ENCODE data around the gene ABHD3. TPM values are rescaled to one million over a fixed set of nuclear protein-coding genes. Genes with fewer than 3 reads are reported as not detected.
"Not testable (repeated sequence)": the region's sequence is repeated elsewhere in the genome, so short reads cannot be mapped to it uniquely, and the experiment has no call there.

ABHD3 gene
- total RNA-seq, 2 experiments from 2014 or later: 14.3 to 14.5 TPM

GRCh38 chr18:21634588-21635199 is 69.9 kb downstream of the ABHD3 start:
- CTCF ChIA-PET: interaction anchor here (0.6 kb wide), 1 partner anchor 994 kb away, joined by 5 read pairs; no protein-coding TSS in a partner anchor
- DNase-seq: no peak
- intact Hi-C loops (cut with micrococcal nuclease): loop anchor here (5.0 kb wide), 1 partner anchor 323 kb away; no protein-coding TSS in a partner anchor
- Mint-ChIP-seq H3K4me3 (no peak overlapping the region), H3K9me3 (no peaks in the 10 kb centered on the region), H3K36me3 (ENCODE audit: low read depth) (peaks cover 17% of the 10 kb centered on the region), H3K4me1 (ENCODE audit: low read depth) (peaks cover 12% of the 10 kb centered on the region), H3K27ac (no peak overlapping the region), H3K27me3 (ENCODE audit: low read depth) (no peaks in the 10 kb centered on the region)

GRCh38 chr18:21632393-21632792 is 72.2 kb downstream of the ABHD3 start:
- H3K4me3 Mint-ChIP-seq: no peak overlapping the region
- no peaks in the 10 kb centered on the region for H3K27me3 Mint-ChIP-seq (ENCODE audit: low read depth)
- H3K9me3 Mint-ChIP-seq: no peaks in the 10 kb centered on the region
- no peak overlapping the region for H3K27ac Mint-ChIP-seq
- H3K4me1 Mint-ChIP-seq (ENCODE audit: low read depth): peaks cover 11% of the 10 kb centered on the region
- peaks cover 30% of the 10 kb centered on the region for H3K36me3 Mint-ChIP-seq (ENCODE audit: low read depth)
- intact Hi-C loops (cut with micrococcal nuclease): no loop called here
- no peak for DNase-seq
- CTCF ChIA-PET: interaction anchor here (0.5 to 0.8 kb wide), 4 partner anchors 20 to 327 kb away, joined by 3 to 6 read pairs (median 3); no protein-coding TSS in a partner anchor

GRCh38 chr18:21629089-21629832 is 75.3 kb downstream of the ABHD3 start:
- CTCF ChIA-PET: interaction anchor here (0.6 to 1.5 kb wide), 2 partner anchors 14 to 17 kb away, joined by 3 read pairs; no protein-coding TSS in a partner anchor
- Mint-ChIP-seq H3K4me3 (no peak overlapping the region), H3K9me3 (no peaks in the 10 kb centered on the region), H3K27me3 (ENCODE audit: low read depth) (no peaks in the 10 kb centered on the region), H3K36me3 (ENCODE audit: low read depth) (peaks cover 40% of the 10 kb centered on the region), H3K27ac (peak overlapping the region; percentile 83), H3K4me1 (ENCODE audit: low read depth) (peaks cover 11% of the 10 kb centered on the region)
- DNase-seq: no peak
- intact Hi-C loops (cut with micrococcal nuclease): no loop called here

- CTCF ChIA-PET; H3K4me3 Mint-ChIP-seq; H3K27ac Mint-ChIP-seq; H3K9me3 Mint-ChIP-seq; DNase-seq; H3K27me3 Mint-ChIP-seq (ENCODE audit: low read depth); intact Hi-C loops (cut with micrococcal nuclease): not testable (repeated sequence)
- H3K36me3 Mint-ChIP-seq (ENCODE audit: low read depth): peaks cover 41% of the 10 kb centered on the region
- peaks cover 19% of the 10 kb centered on the region for H3K4me1 Mint-ChIP-seq (ENCODE audit: low read depth)
These were observed 82.9 kb downstream of the ABHD3 start for GRCh38 chr18:21621640-21622039.

GRCh38 chr18:21612125-21613039 is 92.2 kb downstream of the ABHD3 start, which contains the start of gene SNRPD1:
TSS of gene SNRPD1 (plus strand) at chr18:21612314. CDS start at chr18:21612430, 116 bp downstream.
- CTCF ChIA-PET: interaction anchor here (0.6 to 8.1 kb wide), 10 partner anchors 7 to 219 kb away, joined by 3 to 116 read pairs (median 4); partner anchors contain the start of genes ESCO1 and MIB1
- H3K9me3 Mint-ChIP-seq: no peaks in the 10 kb centered on the region
- intact Hi-C loops (cut with micrococcal nuclease): loop anchor here (1.0 to 10.0 kb wide), 7 partner anchors 12 to 1840 kb away; partner anchors contain the start of genes ESCO1, MIB1, RIOK3 and ROCK1
- peak within 1 kb of the TSS; percentile 97 for H3K27ac Mint-ChIP-seq
- peaks cover 35% of the 10 kb centered on the region for H3K4me1 Mint-ChIP-seq (ENCODE audit: low read depth)
- H3K36me3 Mint-ChIP-seq (ENCODE audit: low read depth): peaks cover 34% of the 10 kb centered on the region
- peak within 1 kb of the TSS; percentile 96 for H3K4me3 Mint-ChIP-seq
- no peaks in the 10 kb centered on the region for H3K27me3 Mint-ChIP-seq (ENCODE audit: low read depth)
- DNase-seq: peak; percentile 89

GRCh38 chr18:21611401-21612124 is 93.0 kb downstream of the ABHD3 start:
- intact Hi-C loops (cut with micrococcal nuclease): loop anchor here (1.0 to 10.0 kb wide), 7 partner anchors 11 to 1841 kb away; partner anchors contain the start of genes ESCO1, MIB1, RIOK3 and ROCK1
- Mint-ChIP-seq H3K36me3 (ENCODE audit: low read depth) (peaks cover 26% of the 10 kb centered on the region), H3K4me3 (peak overlapping the region; percentile 96), H3K4me1 (ENCODE audit: low read depth) (peaks cover 27% of the 10 kb centered on the region), H3K27ac (peak overlapping the region; percentile 97)
- CTCF ChIA-PET: interaction anchor here (0.6 to 8.1 kb wide), 6 partner anchors 10 to 220 kb away, joined by 3 to 116 read pairs (median 4); partner anchors contain the start of gene ESCO1
- H3K9me3 Mint-ChIP-seq; H3K27me3 Mint-ChIP-seq (ENCODE audit: low read depth); DNase-seq: not testable (repeated sequence)

- no peak overlapping the region for H3K27ac Mint-ChIP-seq
- no peak for DNase-seq
- H3K27me3 Mint-ChIP-seq (ENCODE audit: low read depth): no peaks in the 10 kb centered on the region
- intact Hi-C loops (cut with micrococcal nuclease): no loop called here
- H3K9me3 Mint-ChIP-seq: no peaks in the 10 kb centered on the region
- peaks cover 3% of the 10 kb centered on the region for H3K36me3 Mint-ChIP-seq (ENCODE audit: low read depth)
- no peak overlapping the region for H3K4me3 Mint-ChIP-seq
- CTCF ChIA-PET: interaction anchor here (0.6 kb wide), 1 partner anchor 8 kb away, joined by 3 read pairs; no protein-coding TSS in a partner anchor
- H3K4me1 Mint-ChIP-seq (ENCODE audit: low read depth): peaks cover 6% of the 10 kb centered on the region
These were observed 99.4 kb downstream of the ABHD3 start for GRCh38 chr18:21605213-21605612.

- no peak overlapping the region for H3K27ac Mint-ChIP-seq
- CTCF ChIA-PET: interaction anchor here (0.6 kb wide), 1 partner anchor 8 kb away, joined by 3 read pairs; no protein-coding TSS in a partner anchor
- no peak for DNase-seq
- intact Hi-C loops (cut with micrococcal nuclease): no loop called here
- H3K4me1 Mint-ChIP-seq (ENCODE audit: low read depth): peaks cover 6% of the 10 kb centered on the region
- H3K36me3 Mint-ChIP-seq (ENCODE audit: low read depth): peaks cover 3% of the 10 kb centered on the region
- no peaks in the 10 kb centered on the region for H3K9me3 Mint-ChIP-seq
- H3K4me3 Mint-ChIP-seq: no peak overlapping the region
- no peaks in the 10 kb centered on the region for H3K27me3 Mint-ChIP-seq (ENCODE audit: low read depth)
These were observed 99.9 kb downstream of the ABHD3 start for GRCh38 chr18:21604671-21605070.

GRCh38 chr18:21602299-21602587 is 102.3 kb downstream of the ABHD3 start:
- peaks cover 21% of the 10 kb centered on the region for H3K4me1 Mint-ChIP-seq (ENCODE audit: low read depth)
- CTCF ChIA-PET: interaction anchor here (0.6 to 4.5 kb wide), 2 partner anchors 10 to 20 kb away, joined by 3 to 116 read pairs; partner anchors contain the start of gene SNRPD1
- no peak overlapping the region for H3K4me3 Mint-ChIP-seq
- no peak overlapping the region for H3K27ac Mint-ChIP-seq
- intact Hi-C loops (cut with micrococcal nuclease): no loop called here
- H3K36me3 Mint-ChIP-seq (ENCODE audit: low read depth): peaks cover 3% of the 10 kb centered on the region
- H3K27me3 Mint-ChIP-seq (ENCODE audit: low read depth): no peaks in the 10 kb centered on the region
- DNase-seq: no peak
- no peaks in the 10 kb centered on the region for H3K9me3 Mint-ChIP-seq

Data from activated naive CD4-positive, alpha-beta T cell treated with anti-CD3 and anti-CD28 coated beads for 36 hours (primary cell).